ENCODE measurements around the gene SEMA4B. TPM values are rescaled to one million over a fixed set of nuclear protein-coding genes. Genes with fewer than 3 reads are reported as not detected.

SEMA4B gene
- total and polyA plus RNA-seq, 10 donors = 16.4 to 90.0 (median 74.0) TPM

DNA sequence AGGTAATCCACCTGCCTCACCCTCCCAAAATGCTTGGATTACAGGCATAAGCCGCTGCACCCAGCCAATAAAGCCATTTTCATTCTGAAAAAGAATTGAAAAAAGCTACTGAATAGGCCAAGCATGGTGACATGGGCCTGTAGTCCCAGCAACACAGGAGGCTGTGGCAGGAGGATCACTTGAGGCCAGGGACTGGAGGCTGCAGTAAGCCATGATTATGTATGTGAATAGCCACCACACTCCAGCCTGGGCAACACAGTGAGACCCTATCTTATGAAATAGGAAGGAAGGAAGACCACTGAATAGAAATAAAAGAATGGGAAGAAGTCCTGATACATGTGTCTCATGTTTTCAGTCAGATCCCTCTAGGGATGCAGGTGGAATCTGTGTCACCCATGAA, 36.0 kb upstream of the SEMA4B start:
- Histone ChIP-seq H3K27ac (peak overlapping the region in 6 of 8 donors; percentile 3 to 35 (median 21)), H3K9me3 (no peaks in the 10 kb centered on the region), H3K4me3 (no peak overlapping the region), H3K27me3 (replicated peaks in 1 of 7) (no peaks in the 10 kb centered on the region), H3K36me3 (no peaks in the 10 kb centered on the region), H3K4me1 (peaks cover 3 to 50% (median 31%) of the 10 kb centered on the region in 6 donors)
- intact Hi-C loops (cut with DNase I; ENCODE audit: low total_unique reads) = no loop called here
- DNase-seq = no peak
- TF ChIP-seq POLR2AphosphoS5 (IDR thresholded peaks at IDR 0.05) = no peak
- no peak for TF ChIP-seq POLR2A (IDR thresholded peaks at IDR 0.05)
- 94 to 100% (median 100%) methylated on average over 1 of the region's 1 CpG for WGBS, 5 donors

DNA sequence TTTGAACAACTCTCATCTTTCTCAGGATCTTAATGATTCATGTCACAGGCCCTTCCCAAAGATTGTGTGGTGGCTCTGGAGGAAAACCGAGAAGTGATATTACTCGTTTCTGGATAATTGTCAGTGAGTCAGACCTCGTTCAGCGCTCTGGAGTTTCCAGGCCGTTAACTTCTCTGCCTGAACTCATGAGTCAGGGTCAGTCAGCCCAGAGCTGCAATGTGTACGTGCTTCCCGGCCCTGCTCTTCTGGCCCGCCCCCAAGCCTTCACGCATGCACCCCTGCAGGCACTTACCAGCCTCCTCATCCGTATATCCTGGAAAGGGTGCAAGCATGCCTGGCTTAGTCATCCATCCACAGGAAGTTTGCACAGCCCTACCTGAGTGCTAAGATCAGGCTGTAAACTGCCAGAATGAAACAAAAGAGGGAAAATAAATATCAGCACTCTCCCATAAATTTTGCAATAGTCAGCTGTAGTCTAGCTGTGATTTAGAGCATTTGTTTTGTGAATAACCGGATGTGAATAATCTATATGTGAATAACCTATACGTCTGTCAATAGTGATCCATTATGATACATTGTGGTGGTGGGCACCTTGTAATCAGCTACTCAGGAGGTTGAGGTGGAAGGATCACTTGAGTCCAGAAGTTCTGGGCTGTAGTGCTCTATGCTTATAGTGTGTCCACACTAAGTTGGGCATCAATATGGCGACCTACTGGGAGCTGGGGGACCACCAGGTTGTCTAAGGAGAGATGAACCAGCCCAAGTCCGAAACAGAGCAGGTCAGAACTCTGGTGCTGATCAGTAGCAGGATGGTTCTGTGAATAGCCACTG, 35.3 kb upstream of the SEMA4B start:
- Histone ChIP-seq H3K4me1 (peaks cover 3 to 43% (median 31%) of the 10 kb centered on the region in 6 donors), H3K36me3 (no peaks in the 10 kb centered on the region), H3K27ac (peak overlapping the region in 6 of 8 donors; percentile 3 to 35 (median 21)), H3K27me3 (replicated peaks in 1 of 7) (no peaks in the 10 kb centered on the region), H3K9me3 (no peaks in the 10 kb centered on the region), H3K4me3 (no peak overlapping the region)
- 39 to 58% (median 48%) methylated on average over 14 of the region's 14 CpGs for WGBS, 5 donors
- intact Hi-C loops (cut with DNase I; ENCODE audit: low total_unique reads) = no loop called here
- TF ChIP-seq POLR2AphosphoS5 (IDR thresholded peaks at IDR 0.05) (peak in 1 of 3 donors; percentile 43), POLR2A (IDR thresholded peaks at IDR 0.05) (no peak)
- DNase-seq = no peak

DNA sequence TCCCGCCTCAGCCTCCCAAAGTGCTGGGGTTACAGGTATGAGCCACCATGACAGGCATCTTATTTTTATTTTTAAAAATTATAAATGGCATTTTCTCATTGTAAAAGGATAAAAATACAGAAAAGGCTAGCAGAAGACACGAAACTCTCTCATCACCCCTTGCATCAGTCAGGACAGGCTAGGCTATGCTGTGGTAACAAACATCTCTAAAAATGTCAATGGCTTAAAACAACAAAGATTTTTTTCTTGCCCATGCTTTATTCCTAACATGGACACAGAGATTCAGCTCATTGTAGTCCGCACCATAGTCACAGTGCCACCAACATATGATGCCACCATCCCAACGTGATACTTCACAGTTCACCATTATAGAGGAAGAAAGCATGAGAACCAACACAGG, 34.0 kb upstream of the SEMA4B start:
- DNase-seq = no peak
- intact Hi-C loops (cut with DNase I; ENCODE audit: low total_unique reads) = no loop called here
- H3K27me3 ChIP-seq (replicated peaks in 1 of 7) = no peaks in the 10 kb centered on the region
- TF ChIP-seq POLR2A (IDR thresholded peaks at IDR 0.05) (no peak), POLR2AphosphoS5 (IDR thresholded peaks at IDR 0.05) (no peak)
- TF ChIP-seq, protein P1, sequence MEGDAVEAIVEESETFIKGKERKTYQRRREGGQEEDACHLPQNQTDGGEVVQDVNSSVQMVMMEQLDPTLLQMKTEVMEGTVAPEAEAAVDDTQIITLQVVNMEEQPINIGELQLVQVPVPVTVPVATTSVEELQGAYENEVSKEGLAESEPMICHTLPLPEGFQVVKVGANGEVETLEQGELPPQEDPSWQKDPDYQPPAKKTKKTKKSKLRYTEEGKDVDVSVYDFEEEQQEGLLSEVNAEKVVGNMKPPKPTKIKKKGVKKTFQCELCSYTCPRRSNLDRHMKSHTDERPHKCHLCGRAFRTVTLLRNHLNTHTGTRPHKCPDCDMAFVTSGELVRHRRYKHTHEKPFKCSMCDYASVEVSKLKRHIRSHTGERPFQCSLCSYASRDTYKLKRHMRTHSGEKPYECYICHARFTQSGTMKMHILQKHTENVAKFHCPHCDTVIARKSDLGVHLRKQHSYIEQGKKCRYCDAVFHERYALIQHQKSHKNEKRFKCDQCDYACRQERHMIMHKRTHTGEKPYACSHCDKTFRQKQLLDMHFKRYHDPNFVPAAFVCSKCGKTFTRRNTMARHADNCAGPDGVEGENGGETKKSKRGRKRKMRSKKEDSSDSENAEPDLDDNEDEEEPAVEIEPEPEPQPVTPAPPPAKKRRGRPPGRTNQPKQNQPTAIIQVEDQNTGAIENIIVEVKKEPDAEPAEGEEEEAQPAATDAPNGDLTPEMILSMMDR (IDR thresholded peaks at IDR 0.05 in 8 of 11, conservative IDR thresholded peaks at IDR 0.05 in 3 of 11) = no peak
- H3K36me3 ChIP-seq = no peaks in the 10 kb centered on the region
- 93 to 98% (median 97%) methylated on average over 4 of the region's 4 CpGs for WGBS, 5 donors
- no peak overlapping the region for H3K4me3 ChIP-seq
- peaks cover under 1 to 34% (median 21%) of the 10 kb centered on the region in 6 donors for H3K4me1 ChIP-seq
- no peak overlapping the region for H3K27ac ChIP-seq
- no peaks in the 10 kb centered on the region for H3K9me3 ChIP-seq

DNA sequence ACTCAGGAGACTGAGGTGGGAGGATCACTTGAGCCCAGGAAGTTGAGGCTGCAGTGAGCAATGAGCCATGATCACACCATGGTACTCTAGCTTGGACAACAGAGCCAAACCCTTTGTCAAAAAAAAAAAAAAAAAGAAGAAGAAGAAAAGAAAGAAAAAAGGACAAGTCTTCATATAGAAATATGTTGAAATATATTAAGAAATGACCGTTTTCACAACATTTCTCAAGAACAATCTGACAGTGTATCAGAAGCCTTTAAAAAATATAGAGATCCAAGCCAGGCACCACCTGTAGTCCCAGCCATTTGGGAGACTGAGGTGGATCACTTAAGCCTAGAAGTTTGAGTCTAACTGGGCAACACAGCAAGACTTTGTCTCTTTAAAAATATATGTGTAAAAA, 29.5 kb upstream of the SEMA4B start:
- Histone ChIP-seq H3K36me3 (no peaks in the 10 kb centered on the region), H3K27ac (peak overlapping the region in 1 of 8 donors; percentile 42), H3K4me1 (peaks cover 0 to 30% (median 6%) of the 10 kb centered on the region in 6 donors), H3K4me3 (no peak overlapping the region), H3K9me3 (no peaks in the 10 kb centered on the region), H3K27me3 (replicated peaks in 1 of 7) (no peaks in the 10 kb centered on the region)
- WGBS, 5 donors = 33 to 72% (median 49%) methylated on average over 1 of the region's 1 CpG
- TF ChIP-seq POLR2AphosphoS5 (IDR thresholded peaks at IDR 0.05) (no peak), POLR2A (IDR thresholded peaks at IDR 0.05) (no peak)
- intact Hi-C loops (cut with DNase I; ENCODE audit: low total_unique reads) = no loop called here
- DNase-seq = no peak

DNA sequence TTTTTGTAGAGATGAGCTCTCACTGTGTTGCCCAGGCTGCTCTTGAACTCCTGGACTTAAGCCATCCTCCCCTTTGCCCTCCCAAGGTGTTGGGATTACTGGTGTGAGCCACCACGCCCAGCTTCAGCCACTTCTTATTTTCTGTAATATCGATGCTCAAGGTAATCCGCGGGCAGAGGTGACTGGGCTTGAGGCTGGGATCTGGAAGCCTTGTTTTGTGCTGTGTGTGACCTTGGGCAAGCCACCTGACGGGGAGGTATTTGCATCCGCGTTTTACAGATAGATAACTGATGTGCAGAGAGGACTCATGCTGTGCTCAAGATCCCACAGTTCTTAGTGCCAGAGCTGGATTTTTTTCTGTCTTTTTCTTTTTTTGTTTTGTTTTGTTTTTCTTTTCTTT, 27.8 kb upstream of the SEMA4B start:
- H3K4me1 ChIP-seq = peaks cover 0 to 28% (median 5%) of the 10 kb centered on the region in 6 donors
- H3K4me3 ChIP-seq = no peak overlapping the region
- TF ChIP-seq, protein P1 (IDR thresholded peaks at IDR 0.05 in 8 of 11, conservative IDR thresholded peaks at IDR 0.05 in 3 of 11) = no peak
- TF ChIP-seq POLR2A (IDR thresholded peaks at IDR 0.05) = no peak
- H3K27ac ChIP-seq = peak overlapping the region in 4 of 8 donors; percentile 17 to 83 (median 76)
- H3K27me3 ChIP-seq (replicated peaks in 1 of 7) = no peaks in the 10 kb centered on the region
- no peaks in the 10 kb centered on the region for H3K36me3 ChIP-seq
- no peak for DNase-seq
- H3K9me3 ChIP-seq = no peaks in the 10 kb centered on the region
- 72 to 91% (median 80%) methylated on average over 7 of the region's 7 CpGs for WGBS, 5 donors
- intact Hi-C loops (cut with DNase I; ENCODE audit: low total_unique reads) = no loop called here
